GM20431 (cell line): Measurements from ENCODE around the gene PRPF6.
"Not testable (repeated sequence)": the region's sequence is repeated elsewhere in the genome, so short reads cannot be mapped to it uniquely, and the experiment has no call there.

Experiments used
- in situ Hi-C: fragments of 300-500 bp; cut with MseI, MboI; formaldehyde crosslinking; loops from one replicate; pipeline ENCODE4 v1.15.0; 2020; ENCODE audit warnings: low sequenced_read_pairs; ENCODE audit not compliant: unreplicated experiment

PRPF6 gene

DNA sequence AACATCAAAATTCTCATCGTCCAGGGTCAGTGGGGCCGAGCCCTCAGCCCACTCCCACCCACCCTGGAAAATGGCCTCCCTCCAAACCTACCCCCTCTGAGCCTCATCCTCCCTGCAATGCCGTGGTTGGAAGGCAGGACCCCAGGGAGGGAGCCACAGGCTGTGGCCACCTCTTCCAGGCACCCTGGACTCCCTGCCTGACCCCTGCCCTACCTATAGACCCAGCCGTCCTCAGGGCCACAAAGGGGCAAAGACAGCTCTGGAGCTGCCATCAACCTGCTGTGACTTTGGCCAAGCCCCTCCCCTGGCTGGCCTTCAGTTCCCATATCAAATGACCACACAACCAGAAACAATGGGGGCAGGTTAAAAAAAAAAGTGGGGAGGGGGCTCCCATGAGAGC is 22.5 kb upstream of the PRPF6 start:
- in situ Hi-C loops, result no loop called here

DNA sequence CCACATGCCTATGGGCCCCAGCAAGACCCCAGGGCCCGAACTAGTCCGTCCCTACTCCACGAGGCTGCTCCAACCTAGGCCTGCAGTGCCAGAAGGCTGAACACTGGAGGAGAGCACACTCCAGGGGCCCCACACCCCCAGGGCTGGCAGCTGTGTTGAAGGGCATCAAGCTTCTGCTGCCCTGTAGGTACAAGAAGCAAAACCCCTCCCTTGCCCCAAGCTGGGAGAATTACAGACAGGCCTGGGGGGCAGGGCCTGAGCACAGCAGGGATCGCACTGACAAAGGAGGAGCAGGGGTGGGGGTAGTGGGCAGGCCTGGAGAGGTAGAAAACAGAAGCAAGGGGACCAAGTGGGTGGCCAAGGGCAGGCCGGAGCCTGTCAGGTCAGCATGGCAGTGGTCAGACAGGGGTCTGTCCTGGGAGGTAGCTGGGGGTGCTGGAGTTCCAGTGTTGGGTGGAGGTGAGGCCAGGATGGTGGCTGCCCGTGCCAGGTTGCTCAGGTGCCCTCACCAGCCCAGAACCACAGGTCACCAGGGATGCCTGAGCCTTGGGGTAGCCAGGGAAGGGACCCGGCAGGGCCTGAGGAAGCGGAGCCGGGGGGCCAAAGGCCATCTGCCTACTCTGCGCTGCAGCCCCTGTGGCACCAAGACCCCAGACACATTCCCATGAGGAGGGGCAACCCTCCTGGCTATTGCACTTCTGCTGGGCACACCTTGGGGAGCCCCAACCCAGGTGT is 21.8 kb upstream of the PRPF6 start:
- in situ Hi-C loops, result no loop called here

GRCh38 chr20:63959699-63960075 is 21.2 kb upstream of the PRPF6 start:
- in situ Hi-C loops, result no loop called here

GRCh38 chr20:63960654-63961621 is 20.0 kb upstream of the PRPF6 start:
- in situ Hi-C loops, result not testable (repeated sequence)

DNA sequence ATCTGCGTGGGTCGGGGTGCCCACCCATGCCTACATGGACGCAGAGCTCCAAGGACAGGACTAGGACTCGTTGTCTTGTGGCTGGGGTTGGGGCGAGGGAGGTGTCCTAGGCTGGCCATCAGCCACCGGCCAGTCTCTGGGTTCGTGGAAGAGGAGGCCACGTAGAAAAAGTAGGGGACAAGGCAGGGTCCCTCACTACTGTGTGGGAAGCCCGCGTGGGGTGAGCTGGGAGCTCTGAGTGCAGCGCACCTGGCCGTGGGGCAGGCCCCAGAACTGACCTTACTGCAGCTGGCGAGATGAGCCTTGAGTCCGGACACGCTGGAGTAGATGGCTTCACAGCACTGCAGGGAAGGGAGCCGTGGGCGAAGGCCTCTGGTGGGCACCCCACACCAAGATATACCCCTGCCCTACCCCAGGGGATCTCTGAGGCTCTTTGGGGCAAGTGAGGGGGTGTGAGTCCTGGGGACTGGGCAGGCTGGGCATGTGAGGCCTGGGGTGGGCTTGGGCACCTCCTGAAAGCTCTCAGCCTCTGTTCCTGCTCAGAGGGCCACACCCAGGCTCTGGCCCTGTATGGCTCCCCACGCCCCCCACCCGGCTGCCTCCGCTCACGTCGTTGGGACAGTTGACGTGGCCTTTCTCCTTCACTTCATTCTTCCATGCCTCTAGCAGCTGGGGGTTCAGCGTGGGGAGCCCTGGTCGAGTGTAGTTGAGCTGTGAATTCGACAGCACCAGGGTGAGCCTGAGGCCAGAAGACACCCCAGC is 19.1 kb upstream of the PRPF6 start:
- in situ Hi-C loops, result no loop called here

DNA sequence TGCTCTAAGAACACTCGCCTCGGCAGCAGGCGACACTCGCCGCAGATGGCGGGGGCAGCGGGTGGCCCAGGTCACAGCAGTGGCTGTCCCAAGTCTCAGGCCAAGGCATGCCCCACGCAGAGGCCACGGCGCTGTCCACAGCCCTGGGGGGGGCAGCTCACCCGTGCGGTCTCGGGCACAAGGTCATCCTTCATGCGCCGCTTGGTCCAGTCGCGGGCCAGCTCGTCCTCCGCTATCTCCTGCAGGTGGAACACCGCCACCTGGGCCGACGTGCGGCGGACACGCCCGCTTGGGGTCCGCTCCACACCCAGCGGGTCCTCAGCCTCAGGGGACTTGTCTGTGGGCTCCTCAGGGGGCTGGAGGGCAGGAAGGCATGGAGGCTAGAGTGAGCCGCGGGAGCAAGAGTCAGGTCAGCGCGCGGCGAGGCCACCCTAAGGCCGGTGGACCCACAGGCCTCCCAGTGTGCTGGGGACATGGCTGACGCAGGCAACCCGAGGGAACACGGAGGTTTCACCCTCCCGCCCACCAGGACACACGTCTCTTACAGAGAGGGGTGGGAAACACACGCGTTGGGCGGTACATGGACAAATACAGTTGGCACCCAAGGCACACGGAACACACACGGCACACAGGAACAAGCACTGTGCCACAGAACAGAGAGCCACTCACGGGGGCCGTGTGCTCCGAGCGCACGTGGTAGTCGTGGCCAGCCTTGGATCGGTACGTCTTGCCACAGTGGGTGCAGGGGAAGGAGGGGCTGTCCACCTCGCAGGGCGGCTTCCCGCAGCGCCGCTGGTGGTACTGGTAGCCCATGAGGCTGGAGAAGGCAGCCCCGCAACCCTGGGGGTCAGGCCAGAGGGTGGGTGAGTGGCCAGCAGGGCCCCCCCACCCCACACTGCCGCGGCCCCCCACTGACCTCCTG is 18.2 kb upstream of the PRPF6 start:
- in situ Hi-C loops, result no loop called here

DNA sequence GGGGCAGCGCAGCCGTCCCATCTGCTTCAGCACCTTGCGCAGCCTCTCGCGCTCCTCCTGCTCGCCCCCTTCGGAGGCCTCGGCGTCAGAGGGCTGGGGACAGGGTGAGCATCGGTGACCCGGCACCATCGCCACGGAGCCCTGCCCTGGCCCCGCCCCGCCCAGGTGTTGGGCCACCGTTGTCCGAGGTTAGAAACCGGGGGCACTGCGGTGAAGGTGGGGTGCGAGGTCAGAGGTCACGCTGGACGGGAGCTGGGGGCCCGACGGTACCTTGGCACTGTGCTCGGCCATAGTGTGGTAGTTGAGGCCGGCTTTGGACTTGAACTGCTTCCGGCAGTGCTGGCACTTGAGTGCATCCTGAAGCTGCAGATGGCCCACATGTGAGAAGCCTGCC is 17.6 kb upstream of the PRPF6 start:
- in situ Hi-C loops, result no loop called here

DNA sequence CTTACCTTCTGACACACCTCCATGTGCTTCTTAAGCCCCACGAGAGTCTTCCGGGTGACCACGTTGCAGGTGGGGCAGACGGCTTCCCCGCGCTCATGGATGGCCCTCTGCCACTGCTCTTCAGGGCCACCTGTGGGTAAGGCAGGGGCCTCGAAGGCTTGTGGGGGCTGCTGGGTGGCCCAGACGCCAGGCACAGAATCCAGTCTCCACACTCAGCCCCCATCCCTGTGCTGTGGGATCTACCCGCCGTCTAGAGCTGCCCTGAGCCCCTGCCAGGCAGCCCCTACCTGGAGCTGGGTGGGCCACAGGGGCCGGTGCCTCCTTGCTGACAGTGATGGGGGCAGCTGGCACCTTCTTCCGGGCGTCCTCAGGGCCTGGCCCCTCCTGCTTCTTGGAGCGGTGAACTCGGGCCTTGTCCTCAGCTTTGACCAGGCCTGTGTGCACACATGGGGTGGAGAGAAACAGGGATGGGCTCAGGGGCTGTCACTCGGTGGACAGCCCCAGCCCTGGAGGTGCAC is 17.1 kb upstream of the PRPF6 start:
- in situ Hi-C loops, result no loop called here

GRCh38 chr20:63964412-63964811 is 16.5 kb upstream of the PRPF6 start:
- in situ Hi-C loops, result no loop called here

DNA sequence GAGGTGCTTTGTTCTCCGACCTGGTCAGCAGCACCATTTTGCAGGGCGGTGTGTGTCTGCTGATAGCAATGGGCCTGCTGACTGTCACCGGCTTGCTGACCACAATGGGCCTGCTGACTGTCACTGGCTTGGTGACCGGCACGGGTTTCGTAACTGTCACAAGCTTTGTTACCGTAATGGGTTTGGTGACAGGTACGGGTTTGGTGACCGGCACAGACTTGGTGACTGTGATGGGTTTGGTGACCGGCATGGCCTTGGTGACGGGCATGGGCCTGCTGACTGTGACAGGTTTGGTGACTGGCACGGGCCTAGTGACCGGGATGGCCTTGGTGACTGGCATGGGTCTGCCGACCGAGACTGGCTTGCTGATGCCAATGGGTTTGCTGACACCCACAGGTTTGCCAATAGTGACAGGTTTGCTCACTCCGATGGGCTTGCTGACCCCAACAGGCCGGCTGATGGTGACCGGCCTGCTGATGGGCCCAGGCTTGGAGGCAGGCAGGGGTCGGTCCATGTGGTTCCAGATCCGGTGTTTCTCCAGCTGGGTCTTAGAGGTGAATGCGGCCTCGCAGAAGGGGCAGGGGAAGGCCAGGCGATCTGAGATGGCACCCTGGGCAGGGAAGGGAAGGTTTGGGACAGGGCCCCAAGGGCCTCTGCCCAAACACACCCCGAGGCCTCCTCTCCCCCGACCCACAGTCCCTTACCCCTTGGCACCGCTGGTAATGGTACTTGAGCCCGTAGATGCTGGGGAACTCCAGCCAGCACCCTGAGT is 14.6 kb upstream of the PRPF6 start:
- in situ Hi-C loops, result no loop called here

DNA sequence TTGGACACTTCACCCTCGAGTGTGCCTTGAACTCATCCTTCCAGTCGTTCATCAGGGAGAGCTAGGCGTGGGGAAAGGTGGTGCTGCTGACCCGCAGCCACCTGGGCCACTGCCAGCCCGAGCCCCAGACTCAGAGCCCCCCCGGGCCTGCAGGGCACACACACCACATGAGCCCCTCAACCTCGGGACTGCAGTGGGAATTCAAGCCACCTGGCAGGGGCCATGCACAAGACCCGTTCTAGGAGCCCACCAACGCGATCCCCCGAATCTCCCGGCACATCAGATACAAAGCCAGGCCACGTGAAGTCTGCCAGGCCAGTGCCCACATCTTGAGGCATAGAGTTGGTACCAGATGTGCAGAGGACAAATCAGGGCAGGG is 14.0 kb upstream of the PRPF6 start:
- in situ Hi-C loops, result no loop called here

DNA sequence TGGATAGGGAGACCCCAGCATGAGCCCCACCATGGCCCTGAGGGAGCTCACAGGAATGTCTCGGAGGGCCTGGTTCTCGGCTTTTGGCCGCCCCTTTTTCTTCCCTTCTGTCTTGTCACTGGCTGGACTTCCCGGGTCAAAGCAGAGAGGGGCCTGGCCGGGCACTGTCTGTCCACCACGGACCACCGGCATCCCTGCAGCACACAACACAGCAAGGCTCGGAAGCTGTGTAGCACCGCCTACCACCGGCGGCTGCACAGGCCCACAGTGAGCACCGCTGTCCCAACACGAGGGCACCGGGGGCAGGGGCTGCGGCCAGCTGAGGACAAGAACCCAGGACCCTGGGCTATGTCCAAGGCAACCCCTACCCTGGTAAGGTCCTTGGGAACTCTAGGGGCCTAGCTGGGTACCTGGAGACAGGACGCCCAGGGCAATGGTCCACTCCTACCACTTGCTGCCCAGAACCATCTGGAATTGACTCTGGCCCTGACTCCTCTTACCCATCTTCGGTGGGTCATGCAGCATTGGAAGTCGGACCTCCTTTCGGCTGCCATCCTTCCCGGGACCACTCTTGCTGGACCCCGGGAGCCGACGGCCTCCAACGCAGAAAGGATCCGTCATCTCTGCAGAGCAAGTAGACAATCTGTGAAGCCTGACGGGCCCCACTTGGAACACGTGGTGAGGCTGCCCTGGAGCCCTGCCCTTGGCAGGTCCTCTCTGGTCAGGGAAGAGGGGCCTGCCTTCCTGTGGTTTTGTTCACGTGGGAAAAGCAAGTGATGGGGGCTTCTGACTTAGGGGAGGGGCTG is 13.4 kb upstream of the PRPF6 start:
- in situ Hi-C loops, result no loop called here

DNA sequence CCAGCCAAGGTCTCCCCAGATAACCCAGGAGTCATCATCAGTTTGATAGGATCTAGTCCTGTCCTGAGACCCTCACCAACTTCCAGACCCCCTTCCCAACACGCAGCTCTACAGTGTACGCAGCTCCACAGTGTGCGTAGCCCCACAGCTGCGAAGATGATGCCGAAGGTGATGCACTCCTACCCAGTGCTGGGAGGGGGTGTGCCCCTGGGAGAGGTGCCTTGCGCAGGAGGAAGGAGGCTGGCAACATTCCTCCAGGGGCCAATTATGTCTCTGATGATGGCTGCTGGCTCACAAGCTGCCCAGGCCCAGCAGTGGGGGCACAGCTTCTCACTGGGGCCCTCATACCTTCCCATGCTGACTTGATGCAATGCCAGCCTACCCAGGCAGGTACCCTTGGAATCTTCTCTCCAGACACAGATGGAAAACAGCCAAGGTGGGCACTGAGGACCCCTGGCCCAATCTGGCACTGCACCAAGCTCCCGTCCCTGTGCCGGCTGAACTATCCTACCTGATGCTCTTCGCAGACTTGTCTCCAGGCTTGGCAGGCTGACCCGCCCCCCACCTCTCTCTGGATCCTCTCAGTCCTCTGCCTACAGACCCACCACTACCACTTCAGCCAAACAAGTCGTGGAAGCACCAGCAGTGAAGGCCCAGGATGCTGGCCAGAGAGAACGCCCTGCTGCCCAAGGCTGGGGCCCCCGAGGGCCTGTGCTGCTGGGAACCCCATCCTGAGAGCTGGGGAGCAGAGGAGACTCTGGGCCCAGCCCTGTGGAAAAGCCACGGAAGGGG is 12.6 kb upstream of the PRPF6 start:
- in situ Hi-C loops, result no loop called here

DNA sequence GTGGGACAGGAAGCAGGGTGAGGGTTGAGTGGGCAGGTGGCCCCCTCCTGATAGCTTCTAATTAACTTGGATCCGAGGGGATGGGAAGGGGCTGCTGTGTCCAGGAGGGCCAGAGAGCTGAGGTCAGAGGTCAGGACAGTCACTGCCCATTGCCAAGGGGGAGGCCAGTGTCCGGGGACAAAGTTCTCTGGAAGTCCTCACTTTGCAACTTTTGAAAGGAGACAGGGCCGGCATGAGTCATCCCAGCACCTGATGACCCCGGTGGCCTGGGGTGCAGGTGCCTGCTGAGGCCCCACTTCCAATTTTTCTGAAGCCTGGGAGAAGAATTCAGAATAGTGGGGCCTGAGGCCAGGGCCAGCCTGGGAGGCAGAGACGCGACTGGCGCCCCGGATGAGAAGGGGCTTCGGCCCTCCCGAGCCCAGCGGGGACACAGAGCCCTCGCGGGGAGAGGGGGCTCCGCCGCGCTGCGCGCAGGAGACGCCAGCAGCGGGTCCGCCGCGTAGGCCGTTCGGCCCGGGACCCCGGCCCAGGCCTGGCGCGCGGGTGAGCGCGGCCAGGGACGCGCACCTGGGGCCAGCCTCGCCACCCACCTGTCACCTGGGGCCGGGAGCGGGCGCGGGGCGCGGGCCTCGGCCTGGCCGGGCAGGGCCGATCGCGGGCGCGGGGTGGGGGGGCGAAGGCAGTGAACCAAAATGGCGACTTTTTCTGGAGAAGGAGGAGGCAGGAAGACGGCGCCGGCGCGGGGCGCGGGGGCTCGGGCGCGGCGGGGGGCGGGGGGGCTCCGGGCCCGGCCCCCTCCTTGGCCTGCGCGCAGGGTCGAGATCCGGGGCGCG is 11.8 kb upstream of the PRPF6 start:
- in situ Hi-C loops, result no loop called here

DNA sequence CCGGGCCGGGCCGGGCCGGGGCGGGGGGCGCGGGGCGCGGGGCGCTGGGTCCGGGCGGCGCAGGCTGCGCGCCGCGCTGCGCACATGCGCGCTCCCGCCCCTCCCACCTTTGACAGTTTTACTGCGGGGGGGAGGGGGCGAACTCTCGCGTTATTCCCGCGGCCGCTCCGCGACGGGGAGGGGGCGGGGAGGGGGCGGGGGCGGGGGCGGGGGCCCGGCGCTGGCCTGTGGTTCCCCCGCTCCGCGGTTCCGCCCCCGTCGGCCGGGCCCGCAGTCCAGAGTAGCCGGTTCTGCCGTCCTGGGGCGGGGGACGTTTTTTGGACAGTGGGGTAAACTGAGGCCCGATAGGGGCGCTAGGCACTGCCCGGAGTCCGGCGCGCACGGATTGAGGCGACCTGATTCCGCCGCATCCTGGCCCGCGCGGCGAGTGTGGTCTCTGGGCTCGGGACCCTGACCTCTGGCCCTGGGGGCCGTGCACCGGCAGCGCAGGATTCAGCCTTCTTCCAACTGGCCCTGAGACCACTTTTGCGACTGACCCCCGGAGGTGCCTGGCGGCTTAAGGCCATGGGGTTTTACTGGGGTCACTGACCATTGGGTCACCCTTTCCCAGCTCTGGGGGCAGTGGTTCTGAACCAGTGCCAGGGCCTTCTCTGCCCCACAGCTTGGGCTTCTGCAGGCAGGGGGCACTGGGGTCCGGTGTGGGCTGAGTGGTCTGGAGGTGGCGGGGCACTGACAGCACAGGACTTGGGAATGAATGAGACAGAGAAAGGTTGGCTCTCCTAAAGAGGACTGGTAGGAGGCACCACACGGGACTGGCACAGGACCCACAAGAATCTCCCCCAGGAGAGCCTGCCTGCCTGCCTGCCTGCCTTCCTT is 10.9 kb upstream of the PRPF6 start, which contains the start of gene ZNF512B:
ZNF512B (minus strand) TSS at position 93 of the 876 bp plus-strand sequence. CDS start 1,980 bp downstream, outside the sequence.
- in situ Hi-C loops, result no loop called here
